GM12891 (cell line): ENCODE measurements around the gene UBFD1.

Experiments
- POLR2A ChIP-seq: IDR thresholded peaks from 2 replicates; pipeline ENCODE4 v1.6.1; 2011; ENCODE audit warnings: low read depth, low read length, control low read depth
- POLR2AphosphoS5 ChIP-seq: IDR thresholded peaks from 2 replicates; pipeline ENCODE4 v1.6.1; 2011; ENCODE audit warnings: low read depth, low read length, control low read depth
- POU2F2 ChIP-seq: IDR thresholded peaks from 2 replicates; pipeline ENCODE4 v1.6.1; 2011; ENCODE audit warnings: low read depth, mild to moderate bottlenecking, control low read depth, low read length, moderate library complexity
- TAF1 ChIP-seq: IDR thresholded peaks from 2 replicates; pipeline ENCODE4 v1.6.1; 2011; ENCODE audit warnings: low read depth, low read length, control low read depth

DNA sequence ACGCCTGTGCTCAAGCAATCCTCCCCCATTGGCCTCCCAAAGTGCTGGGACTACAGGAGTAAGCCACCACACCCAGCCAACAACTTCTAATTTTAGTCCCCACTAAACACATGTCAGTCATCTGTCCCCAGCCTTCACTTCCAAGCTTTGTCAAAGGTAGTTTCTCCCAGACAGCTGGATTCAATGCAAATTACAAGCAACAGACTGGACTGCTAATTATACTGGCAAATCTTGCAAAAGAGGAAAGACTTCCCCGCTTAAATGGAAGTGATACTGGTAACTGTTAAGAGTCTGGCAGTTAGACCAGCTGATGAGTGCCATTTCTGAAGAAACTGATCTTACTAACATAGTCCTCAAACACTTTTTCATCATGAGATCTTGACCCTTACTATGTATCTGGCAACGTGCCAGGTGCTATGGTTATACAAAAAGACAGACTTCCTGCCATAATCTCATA is 39.1 kb upstream of the UBFD1 start:
- TF ChIP-seq POLR2A (no peak), POLR2AphosphoS5 (no peak), TAF1 (no peak), POU2F2 (no peak)
